PC-9 (cell line): ENCODE data around the gene CDK12. TPM values are rescaled to one million over a fixed set of nuclear protein-coding genes. Genes with fewer than 3 reads are reported as not detected.

Source experiments
- BruUV-seq: library from RNA; stranded (reverse); fragments of 400-500 nt; replicated peaks from 2 replicates; lab custom pipeline; 2021; lab: Mats Ljungman, UMichigan
- CTCF ChIA-PET: fragments of 300-600 bp; sonication (Branson Sonifier 250); formaldehyde crosslinking; loops from one replicate; lab custom pipeline; 2022; ENCODE audit warnings: antibody characterized with exemption; lab: Charles Lee
- POLR2A ChIA-PET: fragments of 300-600 bp; sonication (Branson Sonifier 250); formaldehyde crosslinking; loops from one replicate; lab custom pipeline; 2022; ENCODE audit warnings: antibody characterized with exemption; ENCODE audit not compliant: unreplicated experiment; lab: Charles Lee
- DNase-seq, 2 experiments: peaks; one replicate each; pipeline versions ENCODE4 v3.0.0 to v3.0.0-alpha.2; 2015 to 2022; ENCODE audit warnings: mixed read lengths in 1 of 2
- H2AFZ ChIP-seq: fragments of 200-600 bp; sonication (generic); 2 replicates; pipeline ENCODE4 v1.8.1; 2017; ENCODE audit warnings: antibody characterized with exemption
- H3F3A ChIP-seq: fragments of 200-600 bp; sonication (generic); 2 replicates; pipeline ENCODE4 v1.8.1; 2017; ENCODE audit warnings: antibody characterized with exemption, mild to moderate bottlenecking, low read depth; ENCODE audit not compliant: insufficient read depth
- H3K27ac ChIP-seq: fragments of 200-600 bp; sonication (generic); 2 replicates; pipeline ENCODE4 v1.6.1; 2016; ENCODE audit warnings: mixed run types
- H3K27me3 ChIP-seq: fragments of 200-600 bp; sonication (generic); 2 replicates; pipeline ENCODE4 v1.6.1; 2016; ENCODE audit warnings: low read depth, mixed run types; ENCODE audit not compliant: insufficient read depth
- H3K36me3 ChIP-seq: fragments of 200-600 bp; sonication (generic); 2 replicates; pipeline ENCODE4 v1.6.1; 2016; ENCODE audit warnings: low read depth, mixed run types
- H3K4me1 ChIP-seq: fragments of 200-600 bp; sonication (generic); replicated peaks from 2 replicates; pipeline ENCODE4 v1.6.1; 2016; ENCODE audit warnings: mixed run types; ENCODE audit not compliant: insufficient read depth
- H3K4me2 ChIP-seq: fragments of 200-600 bp; sonication (generic); 2 replicates; pipeline ENCODE4 v1.6.1; 2017; ENCODE audit warnings: mixed run types
- H3K4me3 ChIP-seq: fragments of 200-600 bp; sonication (generic); 2 replicates; pipeline ENCODE4 v1.6.1; 2016; ENCODE audit warnings: mixed run types
- H3K79me2 ChIP-seq: fragments of 200-600 bp; sonication (generic); 2 replicates; pipeline ENCODE4 v1.6.1; 2017; ENCODE audit warnings: low read depth, mixed run types
- H3K9me2 ChIP-seq: fragments of 200-600 bp; sonication (generic); 2 replicates; pipeline ENCODE4 v1.8.1; 2017; ENCODE audit warnings: mild to moderate bottlenecking; ENCODE audit not compliant: insufficient read depth
- H3K9me3 ChIP-seq: fragments of 200-600 bp; sonication (generic); 2 replicates; pipeline ENCODE4 v1.8.1; 2016; ENCODE audit warnings: low read depth; ENCODE audit not compliant: insufficient read depth
- H4K20me1 ChIP-seq: fragments of 200-600 bp; sonication (generic); 2 replicates; pipeline ENCODE4 v1.8.1; 2017; ENCODE audit not compliant: insufficient read depth
- EZH2 ChIP-seq: fragments of 200-600 bp; sonication (generic); IDR thresholded peaks from 2 replicates; pipeline ENCODE4 v1.8.0; 2017; ENCODE audit warnings: antibody characterized with exemption, low read depth
- intact Hi-C: fragments of 100-400 bp; cut with micrococcal nuclease; formaldehyde crosslinking; loops from one replicate; pipeline ENCODE4 v1.10.0; 2022; ENCODE audit not compliant: unreplicated experiment
- total RNA-seq: library from RNA; stranded (reverse); gene quantifications from 2 replicates; pipeline ENCODE4 v1.2.3, GENCODE V29; 2021
- TF ChIP-seq, protein P1 (sequence below): fragments of 200-600 bp; sonication (generic); conservative IDR thresholded peaks from 2 replicates; pipeline ENCODE4 v1.6.1; 2017; ENCODE audit warnings: mixed run types, antibody characterized with exemption, mild to moderate bottlenecking, moderate library complexity

CDK12 gene
- total RNA-seq, 1 experiment from 2014 or later = 64.3 TPM

DNA sequence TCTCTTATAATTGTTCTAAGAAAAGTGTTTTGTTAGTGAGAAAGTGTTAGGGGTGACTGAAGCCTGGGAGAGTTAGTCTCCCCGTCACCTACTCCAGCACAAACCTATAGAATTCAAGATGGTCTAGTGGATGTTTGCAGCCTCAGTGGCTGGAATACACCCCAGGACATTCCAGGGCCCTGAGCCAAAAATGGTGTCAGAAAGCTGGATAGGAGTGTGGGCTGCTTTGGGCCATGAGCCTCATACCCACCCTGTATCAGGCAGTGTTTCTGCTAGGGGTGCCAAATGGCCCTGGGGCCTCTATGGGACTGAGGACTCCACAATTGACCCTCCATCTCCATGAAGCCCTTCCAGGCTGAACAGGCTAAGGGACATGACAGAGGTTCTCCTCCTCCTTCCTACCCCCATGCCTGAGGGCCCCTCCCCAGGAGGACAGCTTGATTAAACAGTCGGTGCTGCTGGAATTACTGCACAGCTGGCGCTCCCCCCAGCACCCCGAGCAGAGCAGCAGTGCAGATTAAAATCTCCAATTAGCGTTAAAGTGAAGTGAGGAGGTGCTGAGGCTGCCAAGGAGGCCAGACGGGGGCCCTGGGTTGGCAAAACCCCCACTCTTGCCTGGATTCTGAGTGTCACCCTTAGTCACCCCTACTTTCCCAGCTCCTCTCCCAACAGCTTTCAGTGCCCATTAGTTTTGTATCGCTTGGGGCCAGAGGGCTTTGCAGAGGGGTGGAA lies 87.4 kb downstream of the CDK12 start:
- Histone ChIP-seq H3K36me3 (no peaks in the 10 kb centered on the region), H3K4me3 (no peak overlapping the region), H3K9me2 (no peaks in the 10 kb centered on the region), H4K20me1 (no peaks in the 10 kb centered on the region), H3K4me1 (no peaks in the 10 kb centered on the region; the same call in 1 of the 2 replicates), H3K79me2 (no peaks in the 10 kb centered on the region), H3K9me3 (no peaks in the 10 kb centered on the region), H3K27ac (no peak overlapping the region), H3K4me2 (no peak overlapping the region), H3K27me3 (no peaks in the 10 kb centered on the region), H3F3A (peaks cover 14% of the 10 kb centered on the region; the same call in 1 of the 2 replicates), H2AFZ (no peak overlapping the region)
- no peak for TF ChIP-seq EZH2
- TF ChIP-seq, protein P1, sequence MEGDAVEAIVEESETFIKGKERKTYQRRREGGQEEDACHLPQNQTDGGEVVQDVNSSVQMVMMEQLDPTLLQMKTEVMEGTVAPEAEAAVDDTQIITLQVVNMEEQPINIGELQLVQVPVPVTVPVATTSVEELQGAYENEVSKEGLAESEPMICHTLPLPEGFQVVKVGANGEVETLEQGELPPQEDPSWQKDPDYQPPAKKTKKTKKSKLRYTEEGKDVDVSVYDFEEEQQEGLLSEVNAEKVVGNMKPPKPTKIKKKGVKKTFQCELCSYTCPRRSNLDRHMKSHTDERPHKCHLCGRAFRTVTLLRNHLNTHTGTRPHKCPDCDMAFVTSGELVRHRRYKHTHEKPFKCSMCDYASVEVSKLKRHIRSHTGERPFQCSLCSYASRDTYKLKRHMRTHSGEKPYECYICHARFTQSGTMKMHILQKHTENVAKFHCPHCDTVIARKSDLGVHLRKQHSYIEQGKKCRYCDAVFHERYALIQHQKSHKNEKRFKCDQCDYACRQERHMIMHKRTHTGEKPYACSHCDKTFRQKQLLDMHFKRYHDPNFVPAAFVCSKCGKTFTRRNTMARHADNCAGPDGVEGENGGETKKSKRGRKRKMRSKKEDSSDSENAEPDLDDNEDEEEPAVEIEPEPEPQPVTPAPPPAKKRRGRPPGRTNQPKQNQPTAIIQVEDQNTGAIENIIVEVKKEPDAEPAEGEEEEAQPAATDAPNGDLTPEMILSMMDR = no peak
- intact Hi-C loops = loop anchor here (1.0 to 10.0 kb wide), 3 partner anchors 75 to 436 kb away; partner anchors contain the start of gene PSMD3
- no TSS peak for BruUV-seq
- ChIA-PET CTCF (interaction anchor here (0.6 to 1.5 kb wide), 3 partner anchors 45 to 619 kb away, joined by 3 to 5 read pairs (median 3); no protein-coding TSS in a partner anchor), POLR2A (interaction anchor here (0.7 kb wide), 1 partner anchor 12 kb away, joined by 5 read pairs; no protein-coding TSS in a partner anchor)
- DNase-seq = no peak

DNA sequence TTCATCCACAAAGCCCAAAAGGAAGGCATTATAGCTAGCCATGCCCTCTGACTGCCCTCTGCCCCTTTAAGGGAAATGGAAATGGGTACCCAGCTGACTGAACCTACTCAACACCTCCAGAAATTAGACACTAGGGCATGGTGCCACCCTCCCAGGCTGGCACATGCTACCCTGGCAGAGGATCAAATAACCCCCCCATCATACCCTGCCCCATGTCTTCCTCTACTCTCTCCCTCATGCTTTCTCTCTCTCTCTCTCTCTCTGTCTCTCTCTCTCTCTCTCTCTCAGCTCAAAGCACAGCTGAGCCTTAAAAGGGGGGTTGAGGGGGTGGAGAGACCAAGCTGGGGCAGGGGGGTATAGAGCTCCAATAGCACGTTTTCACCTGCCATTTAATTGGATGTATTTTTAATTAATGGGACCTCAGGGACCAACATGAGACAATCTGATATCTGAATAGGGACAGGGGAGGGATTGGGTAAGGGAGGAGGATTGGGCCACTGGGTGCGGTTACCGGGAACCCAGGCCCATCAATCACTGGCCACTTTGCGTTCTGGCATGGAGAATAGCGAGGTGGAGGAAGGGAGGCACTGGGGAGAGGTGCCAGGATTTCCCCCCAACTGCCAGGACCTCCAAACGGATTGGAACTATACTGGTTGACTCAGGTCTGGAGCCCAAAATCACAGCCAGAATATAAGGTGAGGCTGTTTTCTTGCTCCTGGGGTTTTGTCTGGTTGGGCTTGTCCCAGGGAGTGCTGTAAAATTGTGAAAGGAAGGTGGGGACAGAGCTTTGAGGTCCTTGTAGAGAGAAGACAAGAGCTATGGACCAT lies 88.7 kb downstream of the CDK12 start:
- TF ChIP-seq, protein P1 = no peak
- intact Hi-C loops = loop anchor here (5.0 to 10.0 kb wide), 2 partner anchors 202 to 435 kb away; partner anchors contain the start of gene PSMD3
- POLR2A ChIA-PET = no interaction called here

DNA sequence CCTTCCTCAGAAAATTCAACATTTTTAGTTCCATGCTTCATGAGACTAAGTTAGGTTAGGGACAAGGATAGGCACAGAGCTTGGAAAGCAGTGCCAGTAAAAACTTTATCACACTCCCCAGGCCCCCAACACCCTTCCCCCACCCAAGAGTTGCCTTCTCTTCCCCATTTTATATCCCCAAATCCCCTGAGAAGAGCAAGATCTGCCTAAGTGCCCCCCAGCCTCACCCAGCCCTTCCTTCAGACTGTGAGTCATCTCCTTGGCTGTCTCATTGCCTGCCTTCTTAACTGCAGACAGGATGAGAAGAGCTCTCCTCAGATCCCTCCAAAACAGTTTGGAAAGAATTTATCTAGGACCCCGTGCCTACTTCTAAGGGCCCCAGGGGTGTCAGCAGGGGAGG lies 90.6 kb downstream of the CDK12 start:
- H3K4me3 ChIP-seq = no peak overlapping the region
- peaks cover 9% of the 10 kb centered on the region; the same call in 1 of the 2 replicates for H3F3A ChIP-seq
- no peaks in the 10 kb centered on the region; the same call in 1 of the 2 replicates for H3K4me1 ChIP-seq
- TF ChIP-seq EZH2 = no peak
- TF ChIP-seq, protein P1 = no peak
- no peak overlapping the region for H2AFZ ChIP-seq
- ChIA-PET CTCF (no interaction called here), POLR2A (interaction anchor here (0.5 kb wide), 1 partner anchor 169 kb away, joined by 4 read pairs; no protein-coding TSS in a partner anchor)
- H3K27ac ChIP-seq = no peak overlapping the region
- no TSS peak for BruUV-seq
- intact Hi-C loops = no loop called here
- H3K9me2 ChIP-seq = no peaks in the 10 kb centered on the region
- no peak overlapping the region for H3K4me2 ChIP-seq
- DNase-seq = no peak
- no peaks in the 10 kb centered on the region for H3K9me3 ChIP-seq
- no peaks in the 10 kb centered on the region for H3K79me2 ChIP-seq
- no peaks in the 10 kb centered on the region for H3K27me3 ChIP-seq
- no peaks in the 10 kb centered on the region for H3K36me3 ChIP-seq
- H4K20me1 ChIP-seq = no peaks in the 10 kb centered on the region

More for the DNA sequence above, 88.7 kb downstream of the CDK12 start:
- CTCF ChIA-PET = interaction anchor here (0.6 to 0.7 kb wide), 2 partner anchors 166 to 259 kb away, joined by 3 to 6 read pairs; no protein-coding TSS in a partner anchor
- Histone ChIP-seq H3K27ac (no peak overlapping the region), H3K9me3 (no peaks in the 10 kb centered on the region), H3K9me2 (no peaks in the 10 kb centered on the region), H3K4me1 (no peaks in the 10 kb centered on the region; the same call in 1 of the 2 replicates), H3K27me3 (no peaks in the 10 kb centered on the region), H4K20me1 (no peaks in the 10 kb centered on the region), H3K36me3 (no peaks in the 10 kb centered on the region), H3K4me3 (no peak overlapping the region), H2AFZ (no peak overlapping the region), H3K79me2 (no peaks in the 10 kb centered on the region), H3F3A (peaks cover 14% of the 10 kb centered on the region; the same call in 1 of the 2 replicates), H3K4me2 (no peak overlapping the region)
- DNase-seq = no peak
- no TSS peak for BruUV-seq
